ENCODE measurements around the gene TMOD2. TPM values are rescaled to one million over a fixed set of nuclear protein-coding genes. Genes with fewer than 3 reads are reported as not detected.

The TMOD2 gene
- total RNA-seq (10 to 100 TPM in 3 of 9 donors, 1 to 10 TPM in 6; 3.7 to 13.2 (median 8.6) TPM), polyA plus RNA-seq (1 to 10 TPM; 1.4 to 6.5 (median 4.1) TPM)
- long read RNA-seq, donor 1 = 0 reads
- long read RNA-seq, donor 2 = 0 reads
- long read RNA-seq, donor 3, full-length matches to known transcripts = 1 of 1 reads
- long read RNA-seq, donor 3, partial matches to known transcripts = 0 of 1 reads
- long read RNA-seq, donor 3, other reads (novel, unspliced or antisense) = 0 of 1 reads
- long read RNA-seq, donor 4, full-length matches to known transcripts = 1 of 4 reads
- long read RNA-seq, donor 4, partial matches to known transcripts = 3 of 4 reads
- long read RNA-seq, donor 4, other reads (novel, unspliced or antisense) = 0 of 4 reads
- long read RNA-seq, donor 5, full-length matches to known transcripts = 6 of 8 reads
- long read RNA-seq, donor 5, partial matches to known transcripts = 0 of 8 reads
- long read RNA-seq, donor 5, other reads (novel, unspliced or antisense) = 2 of 8 reads
- long read RNA-seq, donor 6, full-length matches to known transcripts = 1 of 10 reads
- long read RNA-seq, donor 6, partial matches to known transcripts = 6 of 10 reads
- long read RNA-seq, donor 6, other reads (novel, unspliced or antisense) = 3 of 10 reads
- long read RNA-seq, donor 7 = 0 reads
- long read RNA-seq, donor 8, full-length matches to known transcripts = 1 of 1 reads
- long read RNA-seq, donor 8, partial matches to known transcripts = 0 of 1 reads
- long read RNA-seq, donor 8, other reads (novel, unspliced or antisense) = 0 of 1 reads
- long read RNA-seq, donor 9 = 0 reads
- long read RNA-seq, donor 10 = 0 reads

DNA sequence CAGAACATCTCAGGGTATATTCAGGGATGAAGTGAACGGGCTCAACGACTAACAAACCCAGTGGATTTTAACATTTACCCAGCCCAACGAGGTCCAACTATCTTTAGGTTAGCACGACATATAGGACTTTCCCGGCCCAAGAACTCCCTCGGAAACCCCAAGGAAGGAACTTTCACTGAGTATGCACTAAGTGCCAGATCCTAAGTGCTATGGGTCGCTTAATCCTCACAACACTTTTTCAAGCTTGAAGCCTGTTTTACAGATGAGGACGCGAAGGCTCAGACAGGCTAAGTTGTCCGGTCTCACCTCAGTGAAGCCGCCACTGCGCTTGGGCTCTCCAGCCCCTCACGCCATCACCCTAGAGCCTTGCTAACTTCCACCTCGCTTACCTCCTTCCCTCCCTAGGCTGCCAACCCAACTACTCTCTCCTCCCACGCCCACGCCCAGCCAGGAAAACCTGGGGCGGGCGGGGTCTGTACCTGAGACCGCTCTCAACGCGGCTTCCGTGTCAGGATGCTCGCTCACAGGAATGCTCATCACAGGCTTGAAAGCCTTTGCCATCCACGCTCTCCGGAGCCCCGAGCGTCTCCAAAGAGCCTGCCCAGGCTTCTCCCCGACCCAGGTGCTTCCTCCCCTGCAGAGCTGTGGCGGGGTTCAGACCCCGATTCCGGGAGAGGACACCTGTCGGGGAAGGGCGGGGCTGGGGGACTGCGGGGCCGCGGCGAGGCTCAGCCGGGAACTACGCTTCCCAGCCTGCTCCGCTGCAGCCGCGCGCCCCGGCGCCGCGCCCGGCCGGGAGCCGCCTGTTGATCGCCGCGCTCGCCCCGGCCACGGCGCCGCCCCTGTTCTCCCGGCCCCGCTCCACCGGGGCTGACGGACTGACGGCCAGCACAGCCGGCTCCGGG lies at the start of gene TMOD2:
Gene TMOD2, plus strand, starts transcription at position 806 of the 905 bp plus-strand sequence. CDS start 14,845 bp downstream, outside the sequence.
- no peaks in the 10 kb centered on the region for H3K36me3 ChIP-seq (replicated peaks in 1 of 2)
- no peaks in the 10 kb centered on the region for H3K9me3 ChIP-seq (replicated peaks in 1 of 3)
- peak within 1 kb of the TSS in 3 of 4 donors; percentile 11 to 92 (median 46) for H3K4me3 ChIP-seq
- peak within 1 kb of the TSS in 2 of 5 donors; percentile 59 to 63 for H3K27ac ChIP-seq
- intact Hi-C loops (cut with DNase I) = no loop called here
- DNase-seq = peak in 4 of 7 donors; percentile 16 to 45 (median 28)
- WGBS, 4 donors = 6 to 21% (median 11%) methylated on average over 17 to 65 of the region's 65 CpGs
- H3K4me1 ChIP-seq (replicated peaks in 1 of 2) = peaks cover 9 to 11% of the 10 kb centered on the region in 2 donors
- TF ChIP-seq, protein P1, sequence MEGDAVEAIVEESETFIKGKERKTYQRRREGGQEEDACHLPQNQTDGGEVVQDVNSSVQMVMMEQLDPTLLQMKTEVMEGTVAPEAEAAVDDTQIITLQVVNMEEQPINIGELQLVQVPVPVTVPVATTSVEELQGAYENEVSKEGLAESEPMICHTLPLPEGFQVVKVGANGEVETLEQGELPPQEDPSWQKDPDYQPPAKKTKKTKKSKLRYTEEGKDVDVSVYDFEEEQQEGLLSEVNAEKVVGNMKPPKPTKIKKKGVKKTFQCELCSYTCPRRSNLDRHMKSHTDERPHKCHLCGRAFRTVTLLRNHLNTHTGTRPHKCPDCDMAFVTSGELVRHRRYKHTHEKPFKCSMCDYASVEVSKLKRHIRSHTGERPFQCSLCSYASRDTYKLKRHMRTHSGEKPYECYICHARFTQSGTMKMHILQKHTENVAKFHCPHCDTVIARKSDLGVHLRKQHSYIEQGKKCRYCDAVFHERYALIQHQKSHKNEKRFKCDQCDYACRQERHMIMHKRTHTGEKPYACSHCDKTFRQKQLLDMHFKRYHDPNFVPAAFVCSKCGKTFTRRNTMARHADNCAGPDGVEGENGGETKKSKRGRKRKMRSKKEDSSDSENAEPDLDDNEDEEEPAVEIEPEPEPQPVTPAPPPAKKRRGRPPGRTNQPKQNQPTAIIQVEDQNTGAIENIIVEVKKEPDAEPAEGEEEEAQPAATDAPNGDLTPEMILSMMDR (IDR thresholded peaks at IDR 0.05) = no peak
- TF ChIP-seq POLR2A (IDR thresholded peaks at IDR 0.05) = no peak
- no peaks in the 10 kb centered on the region for H3K27me3 ChIP-seq

DNA sequence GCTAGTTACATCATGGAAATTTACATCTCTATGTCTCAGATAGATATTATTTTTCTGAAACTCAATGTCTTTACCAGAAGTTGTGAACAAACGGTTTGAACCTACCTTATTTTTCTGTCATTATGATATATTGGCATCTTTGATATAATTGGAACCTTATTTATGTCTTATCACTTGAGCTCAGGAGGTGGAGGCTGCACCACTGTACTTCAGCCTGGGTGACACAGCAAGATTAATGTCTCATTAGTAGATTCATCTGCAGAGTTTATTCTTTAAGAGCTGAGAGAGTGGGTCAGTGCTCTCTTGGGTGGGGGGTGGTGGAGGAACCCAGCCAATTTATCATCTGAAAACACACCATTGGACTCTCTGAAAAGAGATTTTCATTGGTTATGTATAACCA lies 48.7 kb upstream of the TMOD2 start:
- intact Hi-C loops (cut with DNase I) = no loop called here
- 38 to 43% (median 40%) methylated on average over 1 of the region's 1 CpG for WGBS, 4 donors
- no peak for DNase-seq
- Histone ChIP-seq H3K27me3 (no peaks in the 10 kb centered on the region), H3K9me3 (replicated peaks in 1 of 3) (no peaks in the 10 kb centered on the region), H3K27ac (no peak overlapping the region), H3K36me3 (replicated peaks in 1 of 2) (no peaks in the 10 kb centered on the region), H3K4me1 (replicated peaks in 1 of 2) (no peaks in the 10 kb centered on the region), H3K4me3 (no peak overlapping the region)
- TF ChIP-seq, protein P1 (IDR thresholded peaks at IDR 0.05) = no peak
- no peak for TF ChIP-seq POLR2A (IDR thresholded peaks at IDR 0.05)

DNA sequence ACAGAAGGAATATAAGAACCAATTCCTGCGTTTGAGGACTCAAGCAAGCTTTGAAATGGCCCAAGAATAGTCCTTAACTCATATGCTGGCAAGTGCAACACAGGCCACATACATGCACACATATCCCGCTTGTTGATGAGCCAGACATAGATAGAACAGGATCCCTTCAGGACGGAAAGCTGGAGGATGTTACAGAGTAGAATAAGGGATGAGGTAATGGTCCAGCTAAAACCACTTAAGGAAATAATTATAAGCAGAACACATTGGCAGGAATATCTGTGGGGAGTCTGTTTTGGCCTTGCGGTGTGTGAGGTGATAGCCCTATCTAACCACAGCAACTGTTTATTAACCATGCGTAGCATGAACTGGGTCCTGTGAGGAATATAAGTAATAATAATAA lies 45.1 kb upstream of the TMOD2 start:
- H3K4me1 ChIP-seq (replicated peaks in 1 of 2) = no peaks in the 10 kb centered on the region
- no peak overlapping the region for H3K27ac ChIP-seq
- intact Hi-C loops (cut with DNase I) = no loop called here
- DNase-seq = no peak
- no peak for TF ChIP-seq POLR2A (IDR thresholded peaks at IDR 0.05)
- TF ChIP-seq, protein P1 (IDR thresholded peaks at IDR 0.05) = no peak
- H3K36me3 ChIP-seq (replicated peaks in 1 of 2) = no peaks in the 10 kb centered on the region
- H3K4me3 ChIP-seq = no peak overlapping the region
- 83 to 88% (median 85%) methylated on average over 5 of the region's 5 CpGs for WGBS, 4 donors
- no peaks in the 10 kb centered on the region for H3K9me3 ChIP-seq (replicated peaks in 1 of 3)
- no peaks in the 10 kb centered on the region for H3K27me3 ChIP-seq
